Measurements from ENCODE around the gene PTPRD. TPM values are rescaled to one million over a fixed set of nuclear protein-coding genes. Genes with fewer than 3 reads are reported as not detected.

The PTPRD gene
- total RNA-seq, 2 experiments from 2014 or later: 0.03 TPM; not detected in 1

DNA sequence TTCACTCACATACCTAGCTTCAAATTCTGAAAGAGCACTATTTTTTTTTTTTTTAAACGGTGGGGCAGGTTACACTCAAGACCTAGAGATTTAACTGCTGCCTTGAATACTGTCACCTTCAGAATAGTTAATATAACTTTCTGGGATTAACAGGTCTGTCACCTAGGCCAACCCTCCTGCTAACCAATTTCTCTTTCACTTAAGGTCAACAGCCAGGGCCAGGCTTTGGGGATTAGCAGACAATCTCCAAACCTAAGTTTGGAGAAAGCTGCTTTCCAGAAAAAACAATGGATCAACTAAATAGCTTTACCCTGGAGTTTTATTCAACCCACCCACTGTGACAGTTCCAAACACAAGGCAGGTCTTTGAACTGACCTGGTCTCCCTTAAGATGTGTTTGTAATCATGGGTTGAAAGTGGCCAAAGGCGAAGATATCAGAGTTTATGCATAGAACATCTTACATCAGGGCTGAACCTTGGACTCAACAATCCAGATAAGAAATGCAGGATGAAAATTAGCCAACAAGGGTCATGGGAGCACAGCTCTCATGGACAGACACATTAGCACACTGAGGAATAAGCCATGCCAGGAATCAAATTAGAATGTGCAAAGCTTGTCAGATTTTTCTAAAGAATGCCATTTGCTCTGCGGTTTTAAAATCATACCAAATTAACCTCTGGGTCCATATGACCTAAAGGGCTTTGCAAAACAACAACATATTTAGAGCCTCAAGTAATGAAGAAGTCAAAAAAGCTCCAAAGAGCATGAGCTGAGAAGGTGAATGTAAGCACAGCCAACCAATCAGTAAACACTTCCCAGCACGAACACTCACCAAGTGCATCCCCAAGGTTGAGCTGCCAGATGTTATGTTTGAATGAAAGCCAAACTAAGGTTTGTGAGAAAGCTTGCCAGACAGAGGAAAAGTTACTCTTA lies 2274.7 kb downstream of the PTPRD start:
- Histone ChIP-seq H3K4me1 (ENCODE audit: insufficient read depth, low read length, poor library complexity, severe bottlenecking) (no peaks in the 10 kb centered on the region), H3K27ac (ENCODE audit: low read depth, low read length, poor library complexity, severe bottlenecking) (no peak overlapping the region), H3K4me3 (ENCODE audit: low read depth, low read length, poor library complexity, severe bottlenecking) (no peak overlapping the region), H3K79me2 (ENCODE audit: insufficient read depth, low read depth, low read length) (no peaks in the 10 kb centered on the region), H3K9me2 (ENCODE audit: insufficient read depth, low read length) (no peaks in the 10 kb centered on the region), H2AFZ (ENCODE audit: low read length) (no peak overlapping the region), H3K9me3 (ENCODE audit: low read length) (no peaks in the 10 kb centered on the region), H3K36me3 (ENCODE audit: insufficient read depth, low read length) (no peaks in the 10 kb centered on the region), H4K20me1 (ENCODE audit: insufficient read depth, low read length) (no peaks in the 10 kb centered on the region), H3K4me2 (ENCODE audit: low read length) (no peak overlapping the region)
- DNase-seq (ENCODE audit: low spot score): no peak
- no TSS peak for BruUV-seq (replicated peaks)
- no peak for TF ChIP-seq EZH2phosphoT487 (IDR thresholded peaks at IDR 0.05; ENCODE audit: borderline replicate concordance, low read depth, low read length)
- TF ChIP-seq, protein P1, sequence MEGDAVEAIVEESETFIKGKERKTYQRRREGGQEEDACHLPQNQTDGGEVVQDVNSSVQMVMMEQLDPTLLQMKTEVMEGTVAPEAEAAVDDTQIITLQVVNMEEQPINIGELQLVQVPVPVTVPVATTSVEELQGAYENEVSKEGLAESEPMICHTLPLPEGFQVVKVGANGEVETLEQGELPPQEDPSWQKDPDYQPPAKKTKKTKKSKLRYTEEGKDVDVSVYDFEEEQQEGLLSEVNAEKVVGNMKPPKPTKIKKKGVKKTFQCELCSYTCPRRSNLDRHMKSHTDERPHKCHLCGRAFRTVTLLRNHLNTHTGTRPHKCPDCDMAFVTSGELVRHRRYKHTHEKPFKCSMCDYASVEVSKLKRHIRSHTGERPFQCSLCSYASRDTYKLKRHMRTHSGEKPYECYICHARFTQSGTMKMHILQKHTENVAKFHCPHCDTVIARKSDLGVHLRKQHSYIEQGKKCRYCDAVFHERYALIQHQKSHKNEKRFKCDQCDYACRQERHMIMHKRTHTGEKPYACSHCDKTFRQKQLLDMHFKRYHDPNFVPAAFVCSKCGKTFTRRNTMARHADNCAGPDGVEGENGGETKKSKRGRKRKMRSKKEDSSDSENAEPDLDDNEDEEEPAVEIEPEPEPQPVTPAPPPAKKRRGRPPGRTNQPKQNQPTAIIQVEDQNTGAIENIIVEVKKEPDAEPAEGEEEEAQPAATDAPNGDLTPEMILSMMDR (conservative IDR thresholded peaks at IDR 0.05; ENCODE audit: low read length): no peak
- ChIA-PET POLR2A (interaction anchor here (0.6 to 1.1 kb wide), 3 partner anchors 33 to 179 kb away, joined by 3 to 7 read pairs (median 4); no protein-coding TSS in a partner anchor), CTCF (ENCODE audit: unreplicated experiment) (no interaction called here)
- intact Hi-C loops (cut with micrococcal nuclease; ENCODE audit: unreplicated experiment): no loop called here

DNA sequence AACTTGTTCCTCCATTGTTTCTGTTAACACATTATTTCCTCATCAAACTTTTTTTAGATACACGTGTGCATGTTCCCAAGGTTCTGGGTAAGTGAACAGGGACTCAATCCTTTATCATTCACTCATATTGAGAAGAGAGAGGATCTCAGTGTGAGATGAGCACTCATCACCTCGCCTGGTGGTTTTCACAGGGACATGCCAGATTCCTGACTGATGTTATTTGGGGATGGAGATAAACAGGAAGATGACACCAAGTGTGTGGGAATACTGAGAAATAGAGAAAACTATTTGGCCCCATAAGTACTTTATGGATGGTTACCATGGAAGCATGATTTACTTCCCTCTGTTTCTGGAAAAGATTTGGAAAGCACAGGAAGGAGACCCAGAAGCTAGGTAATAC lies 2279.9 kb downstream of the PTPRD start:
- Histone ChIP-seq H3K9me2 (ENCODE audit: insufficient read depth, low read length) (no peaks in the 10 kb centered on the region), H3K36me3 (ENCODE audit: insufficient read depth, low read length) (no peaks in the 10 kb centered on the region), H3K79me2 (ENCODE audit: insufficient read depth, low read depth, low read length) (no peaks in the 10 kb centered on the region), H2AFZ (ENCODE audit: low read length) (no peak overlapping the region), H3K9me3 (ENCODE audit: low read length) (no peaks in the 10 kb centered on the region), H3K27ac (ENCODE audit: low read depth, low read length, poor library complexity, severe bottlenecking) (no peak overlapping the region), H3K4me2 (ENCODE audit: low read length) (no peak overlapping the region), H3K4me3 (ENCODE audit: low read depth, low read length, poor library complexity, severe bottlenecking) (no peak overlapping the region), H4K20me1 (ENCODE audit: insufficient read depth, low read length) (no peaks in the 10 kb centered on the region), H3K4me1 (ENCODE audit: insufficient read depth, low read length, poor library complexity, severe bottlenecking) (no peaks in the 10 kb centered on the region)
- BruUV-seq (replicated peaks): no TSS peak
- ChIA-PET CTCF (ENCODE audit: unreplicated experiment) (no interaction called here), POLR2A (interaction anchor here (0.6 kb wide), 1 partner anchor 1006 kb away, joined by 3 read pairs; no protein-coding TSS in a partner anchor)
- TF ChIP-seq EZH2phosphoT487 (IDR thresholded peaks at IDR 0.05; ENCODE audit: borderline replicate concordance, low read depth, low read length): no peak
- TF ChIP-seq, protein P1 (conservative IDR thresholded peaks at IDR 0.05; ENCODE audit: low read length): no peak
- intact Hi-C loops (cut with micrococcal nuclease; ENCODE audit: unreplicated experiment): no loop called here
- no peak for DNase-seq (ENCODE audit: low spot score)

DNA sequence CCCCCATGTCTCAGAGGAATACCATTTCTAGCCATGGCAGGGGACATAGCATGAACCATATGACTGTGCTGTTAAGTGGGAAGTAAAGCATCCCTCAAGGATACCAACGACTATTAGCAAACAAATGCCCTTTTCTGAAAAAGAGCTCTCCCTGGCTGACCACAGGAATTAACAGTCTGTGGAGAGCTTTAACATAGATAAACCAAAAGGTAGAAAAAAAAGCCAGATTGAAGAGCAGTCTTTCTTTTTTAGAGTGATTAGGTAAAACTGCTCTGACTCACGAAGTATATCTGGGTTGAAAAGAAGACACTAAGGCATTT lies 2280.5 kb downstream of the PTPRD start:
- Histone ChIP-seq H3K9me2 (ENCODE audit: insufficient read depth, low read length) (no peaks in the 10 kb centered on the region), H3K9me3 (ENCODE audit: low read length) (no peaks in the 10 kb centered on the region), H3K79me2 (ENCODE audit: insufficient read depth, low read depth, low read length) (no peaks in the 10 kb centered on the region), H3K27ac (ENCODE audit: low read depth, low read length, poor library complexity, severe bottlenecking) (no peak overlapping the region), H3K4me1 (ENCODE audit: insufficient read depth, low read length, poor library complexity, severe bottlenecking) (no peaks in the 10 kb centered on the region), H3K36me3 (ENCODE audit: insufficient read depth, low read length) (no peaks in the 10 kb centered on the region), H2AFZ (ENCODE audit: low read length) (no peak overlapping the region), H3K4me2 (ENCODE audit: low read length) (no peak overlapping the region), H4K20me1 (ENCODE audit: insufficient read depth, low read length) (no peaks in the 10 kb centered on the region), H3K4me3 (ENCODE audit: low read depth, low read length, poor library complexity, severe bottlenecking) (no peak overlapping the region)
- DNase-seq (ENCODE audit: low spot score): no peak
- TF ChIP-seq EZH2phosphoT487 (IDR thresholded peaks at IDR 0.05; ENCODE audit: borderline replicate concordance, low read depth, low read length): no peak
- TF ChIP-seq, protein P1 (conservative IDR thresholded peaks at IDR 0.05; ENCODE audit: low read length): no peak
- CTCF ChIA-PET (ENCODE audit: unreplicated experiment): no interaction called here
- POLR2A ChIA-PET: no interaction called here
- no TSS peak for BruUV-seq (replicated peaks)
- intact Hi-C loops (cut with micrococcal nuclease; ENCODE audit: unreplicated experiment): no loop called here

Measured in OCI-LY7 (cell line).